CD4-positive, alpha-beta T cell treated with Interleukin-17A for 1 hour (primary cell): ENCODE results near the gene PRR7.
"Not testable (repeated sequence)": the region's sequence is repeated elsewhere in the genome, so short reads cannot be mapped to it uniquely, and the experiment has no call there.

Experiments
- DNase-seq: peaks from one replicate; pipeline ENCODE4 v3.0.0-alpha.2; 2020

Gene PRR7

GRCh38 chr5:177485753-177486152, 39.1 kb downstream of the PRR7 start:
- DNase-seq, result not testable (repeated sequence)

- no peak for DNase-seq
Measured at GRCh38 chr5:177486256-177486655, 39.6 kb downstream of the PRR7 start.

GRCh38 chr5:177487144-177487543, 40.5 kb downstream of the PRR7 start:
- no peak for DNase-seq

GRCh38 chr5:177487975-177488374, 41.4 kb downstream of the PRR7 start:
- no peak for DNase-seq

- DNase-seq, result no peak
Measured at GRCh38 chr5:177489119-177489716, 42.6 kb downstream of the PRR7 start.

- DNase-seq, result no peak
Measured at GRCh38 chr5:177490311-177490991, 43.8 kb downstream of the PRR7 start.

- no peak for DNase-seq
Measured at GRCh38 chr5:177490992-177491391, 44.4 kb downstream of the PRR7 start.

- DNase-seq, result no peak
Measured at GRCh38 chr5:177491429-177491945, 44.9 kb downstream of the PRR7 start.

GRCh38 chr5:177491983-177492746, 45.6 kb downstream of the PRR7 start:
- no peak for DNase-seq

GRCh38 chr5:177492841-177493240, 46.2 kb downstream of the PRR7 start:
- no peak for DNase-seq

- DNase-seq, result no peak
Measured at GRCh38 chr5:177493795-177494345, 47.3 kb downstream of the PRR7 start.

GRCh38 chr5:177494346-177495195, 48.0 kb downstream of the PRR7 start:
- DNase-seq, result peak; percentile 22

- no peak for DNase-seq
Measured at GRCh38 chr5:177495243-177496060, 48.8 kb downstream of the PRR7 start.

- no peak for DNase-seq
Measured at GRCh38 chr5:177496070-177496726, 49.6 kb downstream of the PRR7 start.

- no peak for DNase-seq
Measured at GRCh38 chr5:177496727-177497291, 50.2 kb downstream of the PRR7 start.

- DNase-seq, result peak; percentile 95
Measured at GRCh38 chr5:177497292-177498012, 50.8 kb downstream of the PRR7 start, which contains the start of gene PDLIM7. Gene PDLIM7 (minus strand): TSS chr5:177497604. CDS start chr5:177496512, 1,092 bp downstream.

GRCh38 chr5:177498013-177498787, 51.6 kb downstream of the PRR7 start:
- DNase-seq, result no peak

- DNase-seq, result no peak
Measured at GRCh38 chr5:177499842-177500241, 53.2 kb downstream of the PRR7 start.
